Stimulated activated CD4-positive, alpha-beta T cell treated with anti-CD3 and anti-CD28 coated beads, Interleukin-4, amount 100 ng/mL, for 4 hours (primary cell): ENCODE results near the gene KDM6A.
"Not testable (repeated sequence)": the region's sequence is repeated elsewhere in the genome, so short reads cannot be mapped to it uniquely, and the experiment has no call there.

Source experiments
- DNase-seq, 2 experiments: peaks; one replicate each; pipeline ENCODE4 v3.0.0-alpha.2; 2020

The KDM6A gene

GRCh38 chrX:45011597-45011996 is 138.6 kb downstream of the KDM6A start:
- no peak for DNase-seq

- DNase-seq = no peak
These were observed 145.0 kb downstream of the KDM6A start for GRCh38 chrX:45017946-45018345.

- DNase-seq = no peak
These were observed 149.2 kb downstream of the KDM6A start for GRCh38 chrX:45022150-45022549.

GRCh38 chrX:45024501-45024900 is 151.5 kb downstream of the KDM6A start:
- DNase-seq = no peak

- DNase-seq = no peak
These were observed 153.0 kb downstream of the KDM6A start for GRCh38 chrX:45026036-45026435.

GRCh38 chrX:45031830-45032378 is 158.9 kb downstream of the KDM6A start:
- no peak for DNase-seq

- no peak for DNase-seq
These were observed 162.1 kb downstream of the KDM6A start for GRCh38 chrX:45035071-45035470.

- no peak for DNase-seq
These were observed 163.2 kb downstream of the KDM6A start for GRCh38 chrX:45036161-45036560.

GRCh38 chrX:45040137-45040536 is 167.1 kb downstream of the KDM6A start:
- DNase-seq = not testable (repeated sequence)

- no peak for DNase-seq
These were observed 173.4 kb downstream of the KDM6A start for GRCh38 chrX:45046417-45046816.

GRCh38 chrX:45050558-45050957 is 177.6 kb downstream of the KDM6A start:
- DNase-seq = no peak

GRCh38 chrX:45056428-45057145 is 183.6 kb downstream of the KDM6A start:
- no peak for DNase-seq

- not testable (repeated sequence) for DNase-seq
These were observed 186.9 kb downstream of the KDM6A start for GRCh38 chrX:45059906-45060305.

GRCh38 chrX:45063319-45064095 is 190.5 kb downstream of the KDM6A start:
- DNase-seq = no peak

- DNase-seq = no peak
These were observed 195.6 kb downstream of the KDM6A start for GRCh38 chrX:45068569-45068968.

- no peak for DNase-seq
These were observed 197.4 kb downstream of the KDM6A start for GRCh38 chrX:45070116-45071007.

- not testable (repeated sequence) for DNase-seq
These were observed 200.0 kb downstream of the KDM6A start for GRCh38 chrX:45073011-45073410.

- no peak for DNase-seq
These were observed 204.9 kb downstream of the KDM6A start for GRCh38 chrX:45077748-45078424.

GRCh38 chrX:45083314-45083713 is 210.3 kb downstream of the KDM6A start:
- no peak for DNase-seq

- DNase-seq = no peak
These were observed 237.5 kb downstream of the KDM6A start for GRCh38 chrX:45110494-45110893.

- no peak for DNase-seq
These were observed 253.2 kb downstream of the KDM6A start for GRCh38 chrX:45126158-45126557.

- DNase-seq = no peak
These were observed 256.0 kb downstream of the KDM6A start for GRCh38 chrX:45128896-45129454.
